ENCODE results near the gene ZNF443. TPM values are rescaled to one million over a fixed set of nuclear protein-coding genes. Genes with fewer than 3 reads are reported as not detected.

ZNF443 gene
- total and polyA plus RNA-seq, 2 donors (not counting 3 experiments of a cell fraction or from before 2014, with no cell fraction given), result 0.65 to 3.4 TPM

DNA sequence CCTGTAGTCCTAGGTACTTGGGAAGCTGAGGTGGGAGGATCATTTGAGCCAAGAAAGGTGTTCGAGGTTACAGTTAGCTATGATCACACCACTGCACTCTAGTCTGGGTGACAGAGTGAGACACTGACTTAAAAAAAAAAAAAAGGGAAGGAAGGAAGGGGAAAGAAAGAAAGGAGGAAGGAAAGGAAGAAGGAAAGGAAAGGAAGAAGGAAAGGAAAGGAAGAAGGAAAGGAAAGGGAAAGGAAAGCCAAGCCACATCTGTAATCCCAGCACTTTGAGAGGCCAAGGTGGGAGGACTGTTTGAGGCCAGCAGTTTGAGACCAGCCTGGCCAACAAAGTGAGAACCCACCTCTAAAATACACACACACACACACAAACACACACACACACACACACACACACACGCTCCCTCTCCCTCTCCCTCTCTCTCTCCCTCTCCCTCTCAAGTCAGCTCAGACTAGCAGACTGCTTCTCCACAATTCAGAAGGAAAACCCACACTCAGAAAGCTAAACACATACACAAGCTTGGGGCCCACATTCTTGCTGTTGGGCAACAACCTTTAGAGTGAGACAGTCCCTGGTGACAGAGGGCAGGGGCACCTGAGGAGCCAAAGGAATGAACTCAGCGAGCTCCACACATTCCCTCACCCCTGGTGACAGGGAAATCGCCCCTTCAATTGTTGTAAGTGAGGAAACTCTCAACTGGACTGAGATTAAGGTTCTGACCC, 41.1 kb upstream of the ZNF443 start:
- Histone ChIP-seq H3K9me1 (replicated peaks; ENCODE audit: control insufficient read depth, extremely low read depth, insufficient read depth, low read length) (no peaks in the 10 kb centered on the region), H2AFZ (ENCODE audit: low read depth, low read length) (no peak overlapping the region), H3K79me2 (ENCODE audit: control insufficient read depth, insufficient read depth, low read length) (no peaks in the 10 kb centered on the region), H3K27ac (ENCODE audit: insufficient read depth, low read depth, low read length) (no peak overlapping the region), H3K4me2 (ENCODE audit: insufficient read depth, low read length) (no peak overlapping the region), H3K27me3 (ENCODE audit: control insufficient read depth in 2 of 2, insufficient read depth in 2 of 2, low read length in 2 of 2) (no peaks in the 10 kb centered on the region), H3K9me3 (replicated peaks; ENCODE audit: control insufficient read depth, insufficient read depth, low read length) (no peaks in the 10 kb centered on the region), H3K36me3 (ENCODE audit: control insufficient read depth in 2 of 2, extremely low read depth in 1 of 2, insufficient read depth in 2 of 2, low read length in 2 of 2) (no peaks in the 10 kb centered on the region), H3K9ac (replicated peaks; ENCODE audit: extremely low read depth, insufficient read depth, low read length) (no peak overlapping the region), H4K20me1 (replicated peaks; ENCODE audit: control insufficient read depth, extremely low read depth, insufficient read depth, low read length) (no peaks in the 10 kb centered on the region), H3K4me3 (replicated peaks in 1 of 3; ENCODE audit: insufficient read depth in 1 of 3, low read depth in 1 of 3, low read length in 3 of 3) (no peak overlapping the region), H3K4me1 (ENCODE audit: control insufficient read depth, extremely low read depth, insufficient read depth, low read length) (peaks cover 7% of the 10 kb centered on the region)
- DNase-seq (ENCODE audit: low read depth, low spot score) (no peak), FAIRE-seq (no peak)
- POLR2A ChIA-PET, result no interaction called here
- dilution Hi-C loops (cut with MboI; ENCODE audit: extremely low pct_ligation_motif_present, low sequenced_read_pairs), result no loop called here
- no peak for TF ChIP-seq MYC (IDR thresholded peaks at IDR 0.05; ENCODE audit: low read depth, low read length)
- TF ChIP-seq EZH2 (IDR thresholded peaks at IDR 0.05; ENCODE audit: borderline replicate concordance, low read depth, low read length, severe bottlenecking), result no peak
- no peak for TF ChIP-seq FOS (IDR thresholded peaks at IDR 0.05; ENCODE audit: borderline replicate concordance, insufficient read depth, low read length)
- TF ChIP-seq POLR2AphosphoS5 (IDR thresholded peaks at IDR 0.05; ENCODE audit: insufficient read depth, low read depth, low read length), result no peak
- no peak for TF ChIP-seq POLR2A (IDR thresholded peaks at IDR 0.05; ENCODE audit: low read depth, low read length)
- TF ChIP-seq, protein P1, sequence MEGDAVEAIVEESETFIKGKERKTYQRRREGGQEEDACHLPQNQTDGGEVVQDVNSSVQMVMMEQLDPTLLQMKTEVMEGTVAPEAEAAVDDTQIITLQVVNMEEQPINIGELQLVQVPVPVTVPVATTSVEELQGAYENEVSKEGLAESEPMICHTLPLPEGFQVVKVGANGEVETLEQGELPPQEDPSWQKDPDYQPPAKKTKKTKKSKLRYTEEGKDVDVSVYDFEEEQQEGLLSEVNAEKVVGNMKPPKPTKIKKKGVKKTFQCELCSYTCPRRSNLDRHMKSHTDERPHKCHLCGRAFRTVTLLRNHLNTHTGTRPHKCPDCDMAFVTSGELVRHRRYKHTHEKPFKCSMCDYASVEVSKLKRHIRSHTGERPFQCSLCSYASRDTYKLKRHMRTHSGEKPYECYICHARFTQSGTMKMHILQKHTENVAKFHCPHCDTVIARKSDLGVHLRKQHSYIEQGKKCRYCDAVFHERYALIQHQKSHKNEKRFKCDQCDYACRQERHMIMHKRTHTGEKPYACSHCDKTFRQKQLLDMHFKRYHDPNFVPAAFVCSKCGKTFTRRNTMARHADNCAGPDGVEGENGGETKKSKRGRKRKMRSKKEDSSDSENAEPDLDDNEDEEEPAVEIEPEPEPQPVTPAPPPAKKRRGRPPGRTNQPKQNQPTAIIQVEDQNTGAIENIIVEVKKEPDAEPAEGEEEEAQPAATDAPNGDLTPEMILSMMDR (IDR thresholded peaks at IDR 0.05; ENCODE audit: extremely low read depth in 1 of 2, insufficient read depth in 1 of 2, low read depth in 1 of 2, low read length in 2 of 2), result no peak
- TF ChIP-seq, protein P2, sequence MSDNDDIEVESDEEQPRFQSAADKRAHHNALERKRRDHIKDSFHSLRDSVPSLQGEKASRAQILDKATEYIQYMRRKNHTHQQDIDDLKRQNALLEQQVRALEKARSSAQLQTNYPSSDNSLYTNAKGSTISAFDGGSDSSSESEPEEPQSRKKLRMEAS (IDR thresholded peaks at IDR 0.05; ENCODE audit: insufficient read depth, insufficient read length), result no peak
- no peak for TF ChIP-seq GATA2 (IDR thresholded peaks at IDR 0.05; ENCODE audit: insufficient read depth, insufficient read length, low read depth, low read length)
- TF ChIP-seq JUN (IDR thresholded peaks at IDR 0.05; ENCODE audit: borderline replicate concordance, insufficient read depth, insufficient read length, low read depth), result no peak
- CTCF ChIA-PET, result no interaction called here
- intact Hi-C loops (cut with micrococcal nuclease), result loop anchor here (5.0 kb wide), 1 partner anchor 70 kb away; the partner anchor contains the start of gene ZNF564
- no TSS peak for BruUV-seq (replicated peaks)

All from endothelial cell of umbilical vein (primary cell).